Renal cortical epithelial cell (primary cell): ENCODE measurements around the gene FGFR2. TPM values are rescaled to one million over a fixed set of nuclear protein-coding genes. Genes with fewer than 3 reads are reported as not detected.
A peak's percentile ranks its signal among the peaks of the same experiment; 100 is the strongest.
"Not testable (repeated sequence)": the region's sequence is repeated elsewhere in the genome, so short reads cannot be mapped to it uniquely, and the experiment has no call there.

ENCODE experiments used
- DNase-seq: peaks from one replicate; pipeline ENCODE4 v3.0.0-alpha.2; 2011; ENCODE audit warnings: low read depth
- total RNA-seq: library from RNA; depleted of rRNA; stranded (reverse); fragments of >200 nt; gene quantifications from 2 replicates; pipeline ENCODE4 v1.2.3, GENCODE V29; 2014

Gene FGFR2
- total RNA-seq, 1 donor from 2014 or later: 50.3 TPM

GRCh38 chr10:121524157-121524817 lies 74.0 kb downstream of the FGFR2 start:
- no peak for DNase-seq

DNA sequence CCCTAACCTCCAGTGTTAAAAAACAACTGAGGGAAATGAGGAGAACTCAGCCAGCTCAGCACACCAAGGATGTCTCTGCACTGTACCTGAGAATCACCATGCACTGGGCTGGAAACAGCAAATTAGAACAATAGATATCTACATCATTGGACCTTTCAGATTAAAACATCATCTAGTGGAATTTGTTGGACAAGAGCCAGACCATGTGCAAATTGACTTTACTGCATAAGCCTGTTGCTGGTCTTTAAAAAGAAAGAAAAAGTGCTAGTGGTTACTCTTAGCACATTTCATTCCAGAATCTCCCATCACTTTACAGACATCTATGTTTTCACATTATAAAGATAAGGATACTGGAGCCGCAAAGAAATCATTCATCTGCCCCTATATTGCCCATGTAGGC lies 75.4 kb downstream of the FGFR2 start:
- peak; percentile 50 for DNase-seq

DNA sequence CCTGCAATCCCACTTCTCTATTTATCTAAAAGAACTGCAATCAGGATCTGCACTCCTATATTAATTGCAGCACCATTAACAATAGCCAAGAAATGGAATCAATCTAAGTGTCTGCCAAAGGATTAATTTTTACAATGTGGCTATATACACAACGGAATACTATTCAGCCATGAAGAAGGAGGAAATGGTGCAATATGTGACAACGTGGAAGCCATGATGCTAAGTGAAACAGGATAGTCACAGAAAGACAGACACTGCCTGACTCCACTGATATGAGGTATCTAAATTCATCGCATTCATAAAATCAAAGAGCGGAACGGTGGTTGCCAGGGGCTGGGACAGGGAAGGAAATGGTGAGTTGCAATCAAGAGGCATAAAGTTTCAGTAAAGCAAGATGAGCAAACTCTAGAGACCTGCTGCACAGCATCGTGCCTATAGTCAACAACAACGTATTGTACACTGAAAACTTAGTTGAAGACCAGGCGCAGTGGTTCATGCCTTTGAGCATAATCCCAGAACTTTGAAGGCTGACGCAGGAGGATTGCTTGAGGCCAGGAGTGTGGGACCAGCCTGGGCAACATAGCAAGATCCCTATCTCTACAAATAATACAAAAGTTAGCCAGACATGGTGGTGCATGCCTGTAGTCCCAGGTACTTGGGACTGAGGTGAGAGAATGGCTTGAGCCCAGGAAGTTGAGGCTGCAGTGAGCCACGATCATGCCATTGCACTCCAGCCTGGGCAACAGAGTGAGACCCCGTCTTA lies 76.3 kb downstream of the FGFR2 start:
- DNase-seq: no peak

DNA sequence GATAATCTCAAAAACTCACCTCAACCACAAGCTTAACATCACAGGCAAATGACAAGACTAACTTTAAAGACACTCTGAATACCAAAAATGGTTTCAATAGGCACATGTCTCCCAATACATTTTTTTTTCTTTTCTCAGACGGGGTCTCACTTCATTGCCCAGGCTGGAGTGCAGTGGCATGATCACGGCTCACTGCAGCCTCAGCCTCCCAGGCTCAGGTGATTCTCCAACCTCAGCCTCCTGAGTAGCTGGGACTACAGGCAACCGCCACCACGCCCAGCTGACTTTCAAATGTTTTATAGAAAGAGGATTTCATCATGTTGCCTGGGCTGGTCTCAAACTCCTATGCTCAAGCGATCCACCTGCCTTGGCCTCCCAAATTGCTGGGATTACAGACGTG lies 77.7 kb downstream of the FGFR2 start:
- not testable (repeated sequence) for DNase-seq

- DNase-seq: peak; percentile 78
Measured at GRCh38 chr10:121519901-121520493, 78.2 kb downstream of the FGFR2 start.

- no peak for DNase-seq
Measured at GRCh38 chr10:121519411-121519810, 78.8 kb downstream of the FGFR2 start.

GRCh38 chr10:121518333-121518732 lies 79.9 kb downstream of the FGFR2 start:
- DNase-seq: no peak

- no peak for DNase-seq
Measured at GRCh38 chr10:121516093-121516865, 82.0 kb downstream of the FGFR2 start.

- no peak for DNase-seq
Measured at GRCh38 chr10:121514141-121514865, 83.9 kb downstream of the FGFR2 start.

DNA sequence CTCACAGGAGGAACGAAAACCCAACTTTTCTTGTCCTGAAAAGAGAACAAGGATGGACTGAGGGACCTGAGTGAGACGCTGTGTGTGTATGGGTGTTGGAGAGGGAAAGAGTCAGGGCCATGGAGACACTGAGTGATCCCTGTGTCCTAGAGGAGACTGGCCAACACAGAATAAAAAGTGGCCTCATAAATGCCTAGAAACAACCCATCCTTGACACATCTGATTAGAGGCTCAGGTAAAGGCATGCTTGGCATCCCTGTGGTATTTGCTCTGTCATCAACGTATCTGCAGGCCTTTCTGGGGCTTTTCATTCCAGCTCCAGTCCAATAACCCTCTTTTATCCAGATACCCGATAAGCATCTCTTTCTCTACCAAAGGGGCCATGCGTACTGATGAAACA lies 86.3 kb downstream of the FGFR2 start:
- peak; percentile 78 for DNase-seq

GRCh38 chr10:121511460-121511859 lies 86.8 kb downstream of the FGFR2 start:
- no peak for DNase-seq

DNA sequence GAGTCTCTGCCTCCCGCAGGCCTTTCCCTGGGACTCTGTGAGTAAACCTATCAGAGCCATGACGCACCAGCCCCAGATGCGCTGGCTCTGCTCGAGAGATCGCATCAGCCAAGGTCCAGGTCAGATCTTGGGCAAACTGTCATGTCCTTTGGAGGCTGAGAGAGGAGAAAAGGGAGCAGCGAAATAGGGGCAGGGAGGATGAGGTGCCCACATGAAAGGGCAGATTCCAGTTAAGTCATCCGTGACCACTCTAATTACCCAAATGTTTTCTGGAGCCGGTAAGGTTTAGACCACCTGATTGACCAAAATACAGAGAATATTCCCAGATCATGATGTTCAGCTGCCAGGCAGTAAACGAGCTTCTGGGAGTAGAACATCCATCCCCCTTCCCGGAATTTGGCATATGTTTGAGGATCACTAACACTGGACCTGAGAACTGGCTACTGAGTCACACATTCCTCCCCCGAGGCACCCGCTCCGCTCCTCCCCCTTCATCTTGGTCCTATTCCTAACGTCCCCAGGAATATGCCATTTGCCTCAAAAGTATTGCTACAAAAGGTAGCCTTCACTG lies 88.0 kb downstream of the FGFR2 start:
- peak; percentile 98 for DNase-seq

DNA sequence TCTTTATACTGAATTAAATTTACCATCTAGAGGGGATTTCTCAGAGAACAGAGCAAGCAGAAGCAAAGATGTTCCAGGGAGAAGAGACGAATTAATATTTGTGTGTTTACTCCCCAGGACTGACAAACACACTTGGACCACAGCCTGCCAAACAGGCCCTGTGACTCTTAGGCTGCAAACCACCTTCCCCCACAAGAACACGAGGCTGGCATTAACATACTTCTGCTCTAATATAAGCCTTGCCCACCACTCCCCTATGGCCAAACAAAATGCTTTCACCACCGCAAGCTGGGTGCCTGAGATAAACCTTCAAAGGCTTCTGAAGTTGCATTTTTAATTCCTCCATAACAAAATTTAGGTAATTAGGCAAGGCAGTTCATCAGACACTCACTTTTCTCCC lies 88.4 kb downstream of the FGFR2 start:
- DNase-seq: no peak

DNA sequence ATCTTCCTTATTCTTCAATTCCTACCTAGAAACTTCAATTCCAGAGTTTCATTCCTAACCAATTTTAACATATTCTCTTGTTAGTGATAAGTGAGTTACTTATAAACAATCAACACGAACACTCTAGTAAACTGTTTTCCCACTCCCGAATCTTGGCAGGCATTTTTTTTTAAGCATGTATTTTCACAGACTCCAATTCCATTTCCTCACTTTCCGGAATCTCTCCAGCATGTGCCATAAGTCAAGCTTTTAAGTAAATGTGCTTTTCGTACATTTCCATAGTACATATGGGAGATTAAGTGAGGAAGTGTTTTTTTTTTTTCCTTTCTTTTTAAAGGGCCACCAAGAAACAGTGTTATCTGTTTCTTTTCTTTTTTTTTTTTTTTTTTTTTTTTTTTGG lies 89.1 kb downstream of the FGFR2 start:
- DNase-seq: no peak

DNA sequence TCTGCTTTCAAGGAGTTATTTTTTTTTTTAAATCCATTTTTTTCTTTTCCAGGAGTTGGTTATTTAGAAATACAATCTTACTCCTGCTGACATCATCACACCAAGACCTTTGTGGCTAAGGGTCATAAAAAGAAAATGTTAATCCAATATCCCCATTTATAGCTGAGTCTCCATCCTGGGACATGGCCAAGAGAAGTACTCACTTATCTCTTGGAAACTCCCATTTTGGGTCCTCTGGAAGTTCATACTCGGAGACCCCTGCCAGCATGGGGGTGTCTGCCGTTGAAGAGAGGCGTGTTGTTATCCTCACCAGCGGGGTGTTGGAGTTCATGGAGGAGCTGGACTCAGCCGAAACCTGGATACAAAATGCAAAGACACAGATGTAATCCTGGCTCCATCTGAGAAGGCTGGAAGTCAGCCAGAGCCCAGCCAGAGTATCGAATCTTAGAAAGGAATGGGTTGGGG lies 94.6 kb downstream of the FGFR2 start:
- DNase-seq: no peak

- DNase-seq: no peak
Measured at GRCh38 chr10:121501796-121502195, 96.4 kb downstream of the FGFR2 start.

DNA sequence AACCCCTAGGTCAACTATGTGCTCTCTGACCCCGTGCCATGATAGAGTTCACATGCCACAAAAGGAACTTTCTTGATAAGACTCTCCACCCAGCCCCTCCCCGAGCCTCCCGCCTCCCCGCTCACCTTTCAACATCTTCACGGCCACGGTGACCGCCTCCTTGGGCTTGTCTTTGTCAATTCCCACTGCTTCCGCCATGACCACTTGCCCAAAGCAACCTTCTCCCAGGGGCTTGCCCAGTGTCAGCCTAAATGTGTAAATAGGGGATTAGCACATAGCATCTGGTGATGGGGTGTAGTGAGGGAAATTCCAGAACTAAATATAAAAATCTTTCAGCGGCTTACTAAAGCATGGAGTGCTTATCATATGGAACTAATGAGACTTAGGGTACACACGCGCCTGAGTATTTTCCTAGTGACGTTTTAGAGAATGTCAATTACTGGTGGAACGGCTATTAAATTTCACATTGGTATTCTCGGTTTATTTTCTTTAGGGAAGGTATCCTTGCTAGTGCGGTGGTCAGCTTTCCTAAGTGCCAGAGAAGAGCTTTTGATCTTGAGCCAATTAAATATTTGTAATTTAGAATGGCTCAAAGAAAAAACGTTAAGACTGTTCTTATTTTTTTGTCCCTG lies 97.4 kb downstream of the FGFR2 start:
- no peak for DNase-seq

GRCh38 chr10:121497513-121498470 lies 100.5 kb downstream of the FGFR2 start:
- DNase-seq: no peak

GRCh38 chr10:121495719-121496118 lies 102.5 kb downstream of the FGFR2 start:
- peak; percentile 33 for DNase-seq
